Activated CD4-positive, alpha-beta T cell treated with anti-CD3 and anti-CD28 coated beads for 36 hours (primary cell): ENCODE data around the gene TRAF3IP1. TPM values are rescaled to one million over a fixed set of nuclear protein-coding genes. Genes with fewer than 3 reads are reported as not detected.

Experiments used
- ATAC-seq: fragments of 200-7000 bp; cut with Tn5 transposase; one replicate; pipeline ENCODE4 v1.10.0; 2021; ENCODE audit warnings: mild to moderate bottlenecking, moderate library complexity
- CTCF ChIA-PET: fragments of 350-600 bp; sonication (Branson Sonifier 250); formaldehyde crosslinking; loops from one replicate; lab custom pipeline; 2021; ENCODE audit warnings: antibody characterized with exemption; lab: Charles Lee
- POLR2A ChIA-PET: fragments of 350-600 bp; sonication (Branson Sonifier 250); formaldehyde crosslinking; loops from one replicate; lab custom pipeline; 2021; ENCODE audit warnings: antibody characterized with exemption, inconsistent platforms; lab: Charles Lee
- DNase-seq: peaks from one replicate; pipeline ENCODE4 v3.0.0-alpha.2; 2020
- H3K27ac Mint-ChIP-seq: one replicate; pipeline ENCODE4 v1.8.0; 2021; ENCODE audit warnings: mixed read lengths
- H3K27me3 Mint-ChIP-seq: one replicate; pipeline ENCODE4 v1.8.0; 2021; ENCODE audit warnings: mixed read lengths
- H3K36me3 Mint-ChIP-seq: one replicate; pipeline ENCODE4 v1.8.0; 2021; ENCODE audit warnings: low read depth, mixed read lengths
- H3K4me1 Mint-ChIP-seq: one replicate; pipeline ENCODE4 v1.8.0; 2021; ENCODE audit warnings: mixed read lengths
- H3K4me3 Mint-ChIP-seq: one replicate; pipeline ENCODE4 v1.8.0; 2021; ENCODE audit warnings: mild to moderate bottlenecking, moderate library complexity, mixed read lengths
- H3K9me3 Mint-ChIP-seq: one replicate; pipeline ENCODE4 v1.8.0; 2021; ENCODE audit warnings: low read depth, mixed read lengths
- intact Hi-C, 2 experiments: fragments of 100-400 bp; cut with DNase I in 1 of 2; cut with micrococcal nuclease in 1 of 2; formaldehyde crosslinking; loops; one replicate each; pipeline versions ENCODE4 v1.14.2 to v1.15.1; 2022 to 2024; cut with DNase I, micrococcal nuclease
- total RNA-seq, 2 experiments: library from RNA; stranded (reverse); gene quantifications; one replicate each; pipeline ENCODE4 v1.2.3, GENCODE V29; 2021

TRAF3IP1 gene
- total RNA-seq, 2 experiments from 2014 or later, result 8.5 to 9.8 TPM

- ChIA-PET POLR2A (no interaction called here), CTCF (no interaction called here)
- no peak for ATAC-seq
- intact Hi-C loops, result no loop called here
- H3K36me3 Mint-ChIP-seq, result peaks cover 4% of the 10 kb centered on the region
- H3K9me3 Mint-ChIP-seq, result peaks cover 6% of the 10 kb centered on the region
- H3K27me3 Mint-ChIP-seq, result no peaks in the 10 kb centered on the region
- H3K4me3 Mint-ChIP-seq, result no peak overlapping the region
- H3K4me1 Mint-ChIP-seq, result no peaks in the 10 kb centered on the region
- no peak overlapping the region for H3K27ac Mint-ChIP-seq
- no peak for DNase-seq
These were observed 91.9 kb downstream of the TRAF3IP1 start for GRCh38 chr2:238412067-238412767.

DNA sequence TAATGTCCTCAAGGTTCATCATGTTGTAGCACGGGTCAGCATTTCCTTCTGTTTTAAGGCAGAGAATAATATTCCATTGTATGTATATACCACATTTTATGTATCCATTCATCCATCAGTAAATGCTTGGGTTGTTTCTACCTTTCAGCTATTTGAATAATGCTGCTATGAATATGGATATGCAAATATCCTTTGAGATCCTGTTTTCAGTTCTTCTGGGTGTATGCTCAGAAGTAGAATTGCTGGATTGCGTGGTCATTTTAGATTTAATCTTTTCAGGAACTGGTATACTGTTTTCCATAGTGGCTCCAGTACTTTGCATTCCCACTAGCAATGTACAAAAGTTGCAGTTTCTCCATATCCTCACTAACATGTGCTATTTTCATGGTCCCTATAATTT, 93.0 kb downstream of the TRAF3IP1 start:
- no peak overlapping the region for H3K27ac Mint-ChIP-seq
- DNase-seq, result no peak
- peaks cover 6% of the 10 kb centered on the region for H3K9me3 Mint-ChIP-seq
- no peak for ATAC-seq
- ChIA-PET POLR2A (no interaction called here), CTCF (no interaction called here)
- H3K4me3 Mint-ChIP-seq, result no peak overlapping the region
- intact Hi-C loops, result no loop called here
- no peaks in the 10 kb centered on the region for H3K27me3 Mint-ChIP-seq
- peaks cover 4% of the 10 kb centered on the region for H3K36me3 Mint-ChIP-seq
- no peaks in the 10 kb centered on the region for H3K4me1 Mint-ChIP-seq

GRCh38 chr2:238415036-238415764, 94.9 kb downstream of the TRAF3IP1 start:
- Mint-ChIP-seq H3K9me3 (peaks cover 6% of the 10 kb centered on the region), H3K27me3 (no peaks in the 10 kb centered on the region), H3K4me3 (no peak overlapping the region), H3K27ac (no peak overlapping the region), H3K4me1 (no peaks in the 10 kb centered on the region), H3K36me3 (peaks cover 4% of the 10 kb centered on the region)
- ATAC-seq (peak; percentile 74), DNase-seq (peak; percentile 54)
- POLR2A ChIA-PET, result no interaction called here
- CTCF ChIA-PET, result no interaction called here
- intact Hi-C loops, result no loop called here

DNA sequence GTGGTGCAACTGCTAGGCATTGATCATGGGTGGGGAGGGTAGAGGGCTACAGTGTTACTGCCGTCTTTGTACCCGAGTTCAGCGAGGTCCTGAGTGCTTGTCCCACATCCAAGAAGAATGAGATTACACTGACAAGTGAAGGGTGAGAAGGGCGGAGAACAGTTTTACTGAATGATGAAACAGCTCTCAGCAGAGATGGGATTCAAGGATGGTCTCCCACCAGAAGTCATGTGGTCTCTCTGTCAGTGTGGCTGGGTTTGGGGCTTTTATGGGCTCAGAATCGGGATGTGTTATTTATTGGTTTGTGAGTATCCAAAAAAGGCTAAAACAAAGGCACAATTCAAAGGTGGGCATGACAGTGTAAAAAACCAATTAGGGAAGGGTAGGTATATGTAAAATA, 95.6 kb downstream of the TRAF3IP1 start:
- intact Hi-C loops, result no loop called here
- Mint-ChIP-seq H3K27me3 (no peaks in the 10 kb centered on the region), H3K36me3 (peaks cover 4% of the 10 kb centered on the region), H3K27ac (no peak overlapping the region), H3K4me3 (no peak overlapping the region), H3K4me1 (no peaks in the 10 kb centered on the region), H3K9me3 (peaks cover 6% of the 10 kb centered on the region)
- POLR2A ChIA-PET, result no interaction called here
- DNase-seq (no peak), ATAC-seq (no peak)
- CTCF ChIA-PET, result no interaction called here

DNA sequence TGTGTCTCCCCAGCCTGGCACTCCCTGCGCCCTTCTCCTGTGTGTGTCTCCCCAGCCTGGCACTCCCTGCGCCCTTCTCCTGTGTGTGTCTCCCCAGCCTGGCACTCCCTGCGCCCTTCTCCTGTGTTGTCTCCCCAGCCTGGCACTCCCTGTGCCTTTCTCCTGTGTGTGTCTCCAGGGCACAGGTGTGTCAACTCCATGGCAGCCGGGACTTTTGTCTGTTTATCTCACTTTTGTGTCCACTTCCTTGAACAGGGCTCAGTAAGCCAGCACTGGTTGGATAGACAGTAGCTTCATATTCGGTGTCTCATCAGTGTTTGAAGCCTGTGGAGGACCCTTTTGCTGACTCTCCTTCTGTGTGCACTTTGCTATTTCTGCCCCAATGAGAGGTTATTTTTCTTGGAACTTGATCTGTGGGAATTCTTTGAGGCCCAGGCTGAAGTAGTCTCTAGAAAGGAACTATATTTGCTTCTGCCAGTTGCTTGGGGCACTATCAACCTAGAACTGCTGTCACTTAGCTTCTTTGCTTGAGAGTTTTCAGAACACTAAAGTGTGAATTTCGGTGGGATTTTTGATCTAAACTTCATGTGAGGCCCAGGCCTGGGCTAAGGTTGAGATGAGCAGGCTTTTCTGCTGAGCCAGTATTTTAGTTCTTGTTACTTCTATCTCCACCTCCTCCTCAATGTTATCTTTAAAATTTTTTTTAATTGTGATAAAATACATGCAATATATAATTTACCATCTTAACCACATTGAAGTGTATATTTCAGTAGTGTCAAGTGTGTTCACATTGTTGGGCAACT, 98.1 kb downstream of the TRAF3IP1 start:
- POLR2A ChIA-PET, result no interaction called here
- ATAC-seq, result no peak
- CTCF ChIA-PET, result no interaction called here

DNA sequence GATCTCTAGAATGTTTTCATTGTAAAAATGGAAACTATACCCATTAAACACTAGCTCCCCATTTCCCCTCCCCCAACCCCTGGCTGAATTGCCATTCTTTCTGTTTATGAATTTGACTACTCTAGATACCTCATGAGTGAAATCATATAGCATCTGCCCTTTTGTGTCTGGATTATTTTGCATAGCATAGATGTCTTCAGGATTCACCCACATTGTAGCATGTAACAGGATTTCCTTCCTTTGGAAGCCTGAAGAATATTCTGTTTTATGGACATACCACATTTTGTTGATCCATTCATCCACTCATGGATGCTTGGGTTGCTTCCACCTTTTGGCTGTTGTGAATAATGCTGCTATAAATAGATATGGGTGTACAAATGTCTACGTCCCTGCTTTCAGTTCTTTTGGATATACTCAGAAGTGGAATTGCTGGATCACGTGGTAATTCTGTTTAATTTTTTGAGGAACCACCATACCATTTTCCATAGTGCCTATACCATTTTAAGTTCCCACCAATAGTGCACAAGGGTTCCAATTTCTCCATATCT, 98.8 kb downstream of the TRAF3IP1 start:
- Mint-ChIP-seq H3K27ac (no peak overlapping the region), H3K4me3 (no peak overlapping the region), H3K9me3 (peaks cover 6% of the 10 kb centered on the region), H3K4me1 (no peaks in the 10 kb centered on the region), H3K27me3 (no peaks in the 10 kb centered on the region), H3K36me3 (peaks cover 4% of the 10 kb centered on the region)
- POLR2A ChIA-PET, result no interaction called here
- intact Hi-C loops, result no loop called here
- ATAC-seq (no peak), DNase-seq (no peak)
- CTCF ChIA-PET, result no interaction called here

More for the DNA sequence above, 98.1 kb downstream of the TRAF3IP1 start:
- Mint-ChIP-seq H3K27me3 (no peaks in the 10 kb centered on the region), H3K9me3 (peaks cover 6% of the 10 kb centered on the region), H3K4me1 (no peaks in the 10 kb centered on the region), H3K4me3 (no peak overlapping the region), H3K27ac (peak overlapping the region; percentile 51), H3K36me3 (peaks cover 4% of the 10 kb centered on the region)
- DNase-seq, result no peak
- intact Hi-C loops, result no loop called here

- H3K36me3 Mint-ChIP-seq, result peaks cover 3% of the 10 kb centered on the region
- POLR2A ChIA-PET, result no interaction called here
- CTCF ChIA-PET, result interaction anchor here (0.6 to 1.0 kb wide), 2 partner anchors 49 to 451 kb away, joined by 3 read pairs; no protein-coding TSS in a partner anchor
- no peaks in the 10 kb centered on the region for H3K4me1 Mint-ChIP-seq
- H3K27ac Mint-ChIP-seq, result no peak overlapping the region
- H3K9me3 Mint-ChIP-seq, result peaks cover 6% of the 10 kb centered on the region
- ATAC-seq (no peak), DNase-seq (no peak)
- H3K27me3 Mint-ChIP-seq, result no peaks in the 10 kb centered on the region
- intact Hi-C loops, result no loop called here
- H3K4me3 Mint-ChIP-seq, result no peak overlapping the region
These were observed 100.1 kb downstream of the TRAF3IP1 start for GRCh38 chr2:238420442-238420841.

DNA sequence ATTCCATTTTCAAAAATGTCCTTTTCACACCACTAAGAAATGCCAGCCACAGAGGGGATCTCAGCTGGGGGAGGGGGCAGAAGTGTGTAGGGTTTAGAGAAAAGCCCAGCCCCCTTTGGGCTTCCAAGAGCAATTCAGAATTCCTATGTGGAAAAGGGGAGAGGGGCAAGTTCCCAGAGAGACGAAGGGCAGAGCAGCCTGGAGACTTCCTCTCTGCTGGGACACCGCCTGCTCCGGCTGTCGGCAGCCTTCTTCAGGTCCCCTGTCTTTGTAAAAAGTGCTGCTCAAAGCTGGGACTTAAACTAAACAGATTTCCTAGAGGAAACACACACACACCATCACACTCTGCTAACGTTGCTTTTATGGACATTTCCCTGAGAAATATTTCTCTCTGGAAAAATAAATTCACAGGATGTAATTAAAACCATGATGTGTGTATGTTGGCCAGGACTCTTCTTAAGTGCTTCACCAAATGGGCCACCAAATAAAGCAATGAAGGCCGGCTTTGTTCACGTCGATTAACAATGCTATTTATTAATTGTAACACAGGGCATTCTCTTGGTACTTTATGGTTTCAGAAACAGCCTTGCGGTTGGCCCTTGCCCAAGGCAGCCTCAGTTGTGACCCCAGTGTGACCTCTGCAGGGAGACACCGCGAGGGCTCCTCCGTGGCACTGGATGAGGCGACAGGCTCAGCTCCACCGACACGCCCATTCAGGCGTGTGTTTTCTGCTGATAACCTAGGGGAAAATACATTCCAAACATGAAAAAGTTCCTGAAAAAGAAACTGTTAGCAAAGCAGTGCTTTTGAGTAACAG, 100.8 kb downstream of the TRAF3IP1 start:
- Mint-ChIP-seq H3K4me3 (no peak overlapping the region), H3K4me1 (peaks cover under 1% of the 10 kb centered on the region), H3K36me3 (peaks cover 1% of the 10 kb centered on the region), H3K9me3 (peaks cover 2% of the 10 kb centered on the region), H3K27ac (no peak overlapping the region), H3K27me3 (no peaks in the 10 kb centered on the region)
- ChIA-PET CTCF (interaction anchor here (0.6 to 1.0 kb wide), 3 partner anchors 50 to 631 kb away, joined by 3 read pairs; no protein-coding TSS in a partner anchor), POLR2A (no interaction called here)
- ATAC-seq (no peak), DNase-seq (no peak)
- intact Hi-C loops, result no loop called here

- no peak overlapping the region for H3K4me3 Mint-ChIP-seq
- ATAC-seq (no peak), DNase-seq (no peak)
- no peak overlapping the region for H3K27ac Mint-ChIP-seq
- H3K9me3 Mint-ChIP-seq, result no peaks in the 10 kb centered on the region
- intact Hi-C loops, result no loop called here
- H3K27me3 Mint-ChIP-seq, result no peaks in the 10 kb centered on the region
- no peaks in the 10 kb centered on the region for H3K36me3 Mint-ChIP-seq
- POLR2A ChIA-PET, result no interaction called here
- peaks cover 2% of the 10 kb centered on the region for H3K4me1 Mint-ChIP-seq
- CTCF ChIA-PET, result interaction anchor here (0.7 to 1.3 kb wide), 2 partner anchors 31 to 51 kb away, joined by 3 to 4 read pairs; no protein-coding TSS in a partner anchor
These were observed 101.3 kb downstream of the TRAF3IP1 start for GRCh38 chr2:238421695-238422035.

DNA sequence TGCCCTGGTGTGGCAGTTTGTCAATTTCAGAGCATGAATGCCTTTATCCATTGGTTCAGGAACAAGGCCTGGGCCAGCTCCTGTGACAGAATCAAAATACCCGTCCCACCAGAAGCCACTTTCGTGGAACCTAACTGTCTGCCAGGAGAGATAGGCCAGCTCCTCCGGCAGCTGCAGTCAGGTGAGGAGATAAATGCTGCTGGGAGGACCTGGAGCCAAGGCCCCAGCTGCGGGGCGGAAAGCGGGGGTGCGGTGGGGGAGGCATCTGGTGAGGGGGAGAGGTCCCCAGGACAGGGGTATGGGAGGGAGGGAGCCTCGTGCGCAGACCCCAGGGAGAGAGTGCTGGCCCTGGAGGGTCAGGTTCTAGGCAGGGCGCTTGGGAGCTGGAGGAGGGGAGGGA, 102.0 kb downstream of the TRAF3IP1 start:
- Mint-ChIP-seq H3K27ac (no peak overlapping the region), H3K9me3 (no peaks in the 10 kb centered on the region), H3K4me3 (no peak overlapping the region), H3K4me1 (peaks cover 2% of the 10 kb centered on the region), H3K36me3 (no peaks in the 10 kb centered on the region), H3K27me3 (no peaks in the 10 kb centered on the region)
- DNase-seq, result no peak
- no peak for ATAC-seq
- intact Hi-C loops, result no loop called here
- ChIA-PET CTCF (interaction anchor here (0.7 to 1.3 kb wide), 2 partner anchors 31 to 52 kb away, joined by 3 to 4 read pairs; no protein-coding TSS in a partner anchor), POLR2A (no interaction called here)

DNA sequence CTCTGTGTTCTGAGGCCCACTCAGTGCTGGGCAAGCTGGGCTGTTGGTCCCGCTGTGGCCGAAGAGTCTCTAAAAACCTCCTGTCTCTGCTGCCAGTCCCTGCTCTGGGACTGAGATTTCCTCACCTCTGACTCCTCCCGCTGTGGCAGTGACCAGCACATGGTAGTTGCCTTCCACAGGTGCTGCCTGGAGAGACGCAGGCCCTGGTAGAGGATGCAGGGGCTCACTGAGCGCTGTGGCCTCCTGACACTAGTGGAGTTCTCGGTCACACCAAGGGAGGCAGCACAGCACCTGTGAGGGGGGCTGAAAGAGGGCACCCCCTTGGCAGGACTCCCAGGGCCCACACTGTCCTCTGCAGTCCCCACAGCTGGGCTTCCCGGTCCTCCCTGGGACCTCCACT, 102.6 kb downstream of the TRAF3IP1 start:
- no peak overlapping the region for H3K27ac Mint-ChIP-seq
- intact Hi-C loops, result no loop called here
- peaks cover 5% of the 10 kb centered on the region for H3K36me3 Mint-ChIP-seq
- POLR2A ChIA-PET, result no interaction called here
- no peaks in the 10 kb centered on the region for H3K9me3 Mint-ChIP-seq
- H3K4me3 Mint-ChIP-seq, result no peak overlapping the region
- CTCF ChIA-PET, result interaction anchor here (1.3 kb wide), 1 partner anchor 52 kb away, joined by 4 read pairs; no protein-coding TSS in a partner anchor
- ATAC-seq, result no peak
- H3K4me1 Mint-ChIP-seq, result peaks cover 5% of the 10 kb centered on the region
- H3K27me3 Mint-ChIP-seq, result no peaks in the 10 kb centered on the region
- DNase-seq, result no peak
